ENCODE measurements around the gene HACL1.
"Not testable (repeated sequence)": the region's sequence is repeated elsewhere in the genome, so short reads cannot be mapped to it uniquely, and the experiment has no call there.

The HACL1 gene

GRCh38 chr3:15629860-15630597, 28.7 kb upstream of the HACL1 start:
- DNase-seq (ENCODE audit: low spot score): peak; percentile 84

GRCh38 chr3:15628967-15629366, 27.6 kb upstream of the HACL1 start:
- no peak for DNase-seq (ENCODE audit: low spot score)

GRCh38 chr3:15623535-15624440, 22.4 kb upstream of the HACL1 start:
- DNase-seq (ENCODE audit: low spot score): no peak

- not testable (repeated sequence) for DNase-seq (ENCODE audit: low spot score)
Observed at GRCh38 chr3:15619659-15620464, 18.5 kb upstream of the HACL1 start.

GRCh38 chr3:15616053-15616452, 14.7 kb upstream of the HACL1 start:
- DNase-seq (ENCODE audit: low spot score): no peak

- no peak for DNase-seq (ENCODE audit: low spot score)
Observed at GRCh38 chr3:15614958-15615357, 13.6 kb upstream of the HACL1 start.

- no peak for DNase-seq (ENCODE audit: low spot score)
Observed at GRCh38 chr3:15612001-15612400, 10.6 kb upstream of the HACL1 start.

GRCh38 chr3:15611018-15611417, 9.6 kb upstream of the HACL1 start:
- no peak for DNase-seq (ENCODE audit: low spot score)

- no peak for DNase-seq (ENCODE audit: low spot score)
Observed at GRCh38 chr3:15610082-15610759, 8.9 kb upstream of the HACL1 start.

- DNase-seq (ENCODE audit: low spot score): no peak
Observed at GRCh38 chr3:15606434-15606891, 5.1 kb upstream of the HACL1 start.

GRCh38 chr3:15604584-15604983, 3.2 kb upstream of the HACL1 start:
- DNase-seq (ENCODE audit: low spot score): not testable (repeated sequence)

GRCh38 chr3:15602816-15603215, 1.4 kb upstream of the HACL1 start:
- not testable (repeated sequence) for DNase-seq (ENCODE audit: low spot score)

- DNase-seq (ENCODE audit: low spot score): no peak
Observed at GRCh38 chr3:15602146-15602536, 772 bp upstream of the HACL1 start.

- DNase-seq (ENCODE audit: low spot score): peak; percentile 7
Observed at GRCh38 chr3:15601046-15601398, 347 bp downstream of the HACL1 start.

GRCh38 chr3:15595955-15596354, 5.4 kb downstream of the HACL1 start:
- no peak for DNase-seq (ENCODE audit: low spot score)

- DNase-seq (ENCODE audit: low spot score): no peak
Observed at GRCh38 chr3:15592968-15593367, 8.4 kb downstream of the HACL1 start.

GRCh38 chr3:15591928-15592327, 9.4 kb downstream of the HACL1 start:
- DNase-seq (ENCODE audit: low spot score): no peak

GRCh38 chr3:15591242-15591641, 10.1 kb downstream of the HACL1 start:
- no peak for DNase-seq (ENCODE audit: low spot score)

- no peak for DNase-seq (ENCODE audit: low spot score)
Observed at GRCh38 chr3:15585111-15585845, 16.1 kb downstream of the HACL1 start.

GRCh38 chr3:15581471-15582394, 19.6 kb downstream of the HACL1 start:
- no peak for DNase-seq (ENCODE audit: low spot score)
